GM18526 (cell line): Measurements from ENCODE around the gene TSHZ2.

Experiments
- POLR2A ChIP-seq: IDR thresholded peaks from 3 replicates; pipeline ENCODE4 v1.6.1; 2011; ENCODE audit not compliant: insufficient read length; ENCODE audit errors: extremely low read depth

TSHZ2 gene

DNA sequence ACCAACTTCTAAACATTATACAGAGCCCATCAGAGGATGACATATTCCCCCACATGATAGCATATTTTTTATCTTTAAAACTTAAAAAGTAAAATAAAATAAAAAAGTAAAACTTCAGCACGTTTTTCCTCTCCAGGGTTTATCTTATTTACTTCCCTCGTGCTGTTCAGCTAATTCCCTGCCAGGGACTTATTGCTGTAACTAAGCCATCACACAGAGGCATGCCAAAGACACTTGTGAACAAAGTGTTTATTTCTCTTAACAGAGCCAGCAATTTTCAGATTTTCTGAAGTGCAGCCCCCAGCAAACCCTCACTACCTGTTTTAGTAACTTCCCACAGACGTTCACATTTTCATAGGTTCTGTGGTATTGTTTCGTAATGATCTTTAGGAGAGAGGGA is 327.7 kb downstream of the TSHZ2 start:
- no peak for TF ChIP-seq POLR2A

DNA sequence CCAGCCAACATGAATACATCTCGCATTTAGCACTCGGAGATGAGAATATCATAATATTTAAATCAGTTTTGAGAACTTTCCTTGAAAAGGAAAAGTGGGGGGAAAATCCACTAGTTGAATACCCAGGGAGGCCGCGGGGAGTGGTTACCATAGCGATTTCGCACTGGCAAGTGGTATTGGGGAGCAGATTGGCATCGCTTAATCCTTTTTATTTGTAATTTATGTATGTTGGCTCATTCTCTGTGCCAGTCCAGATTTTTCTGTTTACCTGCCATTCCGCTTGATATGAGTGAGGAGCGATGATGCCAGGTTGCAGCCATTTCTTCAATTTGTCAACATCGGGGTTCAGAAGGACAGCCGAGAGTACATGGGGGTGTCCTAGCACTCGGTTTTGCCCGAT is 329.7 kb downstream of the TSHZ2 start:
- TF ChIP-seq POLR2A: no peak

DNA sequence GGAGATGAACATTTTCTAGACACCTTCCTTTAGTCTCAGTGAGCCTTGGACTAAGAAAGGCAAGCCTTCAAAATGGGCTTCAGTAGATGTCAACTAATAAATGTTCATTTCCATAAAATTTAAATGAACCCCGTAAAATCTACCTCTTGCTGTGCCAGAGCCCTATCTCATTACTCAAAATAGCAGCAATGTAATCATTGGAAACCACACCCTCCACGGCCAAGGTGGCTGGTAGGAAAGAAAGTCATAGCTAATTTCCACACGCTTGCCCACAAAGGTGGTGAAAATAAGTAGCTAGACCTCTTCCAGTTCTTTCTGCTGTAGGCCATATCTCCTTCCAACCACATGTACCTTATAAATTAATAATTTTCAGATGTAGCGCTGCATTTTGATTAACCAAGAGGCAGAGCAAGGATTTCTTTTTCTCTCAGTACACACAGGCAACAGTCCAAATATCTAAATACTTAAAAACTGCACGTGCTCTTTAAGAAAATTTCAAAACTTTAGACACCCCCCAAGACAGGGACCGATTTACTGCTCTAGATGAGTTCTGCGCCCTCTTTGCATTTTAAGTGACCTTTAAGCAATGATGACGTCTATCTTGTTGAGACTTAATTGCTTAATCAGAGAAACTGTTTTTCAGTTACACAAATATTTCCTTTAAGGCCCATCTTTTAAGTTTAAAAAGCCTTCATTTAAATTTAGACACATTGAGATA is 330.7 kb downstream of the TSHZ2 start:
- no peak for TF ChIP-seq POLR2A

DNA sequence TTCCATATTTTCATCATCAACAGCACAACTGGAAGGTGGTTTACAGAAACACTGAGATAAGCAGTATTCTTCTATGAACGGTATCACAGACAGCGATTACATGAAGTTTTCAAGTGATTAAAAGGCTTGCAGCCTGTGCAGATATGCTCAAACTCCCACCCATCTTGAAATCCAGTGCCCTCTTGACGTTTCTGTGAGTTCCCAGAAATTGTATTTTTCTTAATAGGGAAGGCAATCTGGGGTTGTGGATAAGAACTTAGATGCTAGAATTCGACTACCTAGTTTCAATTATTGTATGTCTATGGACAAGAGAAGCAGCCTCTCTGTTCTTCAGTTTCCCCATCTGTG is 331.2 kb downstream of the TSHZ2 start:
- no peak for TF ChIP-seq POLR2A

DNA sequence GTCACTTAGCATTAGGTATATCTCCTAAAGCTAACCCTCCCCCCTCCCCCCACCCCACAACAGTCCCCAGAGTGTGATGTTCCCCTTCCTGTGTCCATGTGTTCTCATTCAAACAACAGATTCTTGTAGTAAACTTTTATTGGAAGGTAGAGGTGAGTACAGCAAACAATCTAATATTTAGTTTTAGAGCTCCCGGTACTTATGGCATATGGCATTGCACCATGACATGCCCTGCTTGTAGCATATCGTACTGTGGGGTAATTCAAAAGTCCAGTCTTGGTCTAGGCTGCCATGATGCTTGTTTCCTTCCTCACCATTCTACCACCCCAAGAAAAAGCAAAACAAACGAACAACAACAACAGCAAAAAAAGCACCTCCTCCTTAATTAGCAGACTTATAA is 332.0 kb downstream of the TSHZ2 start:
- TF ChIP-seq POLR2A: no peak

DNA sequence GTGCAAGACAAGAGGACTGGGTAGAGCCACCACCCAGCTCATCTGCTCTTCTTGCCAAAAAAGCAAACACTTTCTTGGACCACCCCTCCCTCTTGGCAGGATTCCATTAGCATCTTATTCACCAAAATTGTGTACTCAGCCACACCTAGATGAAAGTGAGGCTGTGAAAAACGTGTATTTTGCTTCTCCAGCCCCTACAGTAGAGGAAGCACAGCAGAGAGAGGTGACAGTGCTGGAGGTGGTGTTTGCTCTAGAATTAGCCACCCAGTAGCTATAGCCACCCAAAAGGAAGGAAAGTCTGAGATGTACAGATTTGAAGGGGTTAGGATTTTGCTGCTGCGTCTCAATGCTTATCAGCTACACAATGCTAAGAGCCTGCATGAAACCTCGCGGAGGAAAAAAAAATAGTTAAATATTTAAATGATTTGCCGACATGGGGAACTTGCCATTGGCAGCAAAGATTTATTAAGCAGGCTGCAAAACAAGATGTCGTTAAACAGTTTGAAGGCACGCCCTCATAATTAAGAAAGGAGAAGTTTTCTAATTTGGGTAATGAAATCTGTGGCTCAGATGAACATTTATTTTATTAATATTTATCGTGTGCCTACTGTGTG is 334.1 kb downstream of the TSHZ2 start:
- no peak for TF ChIP-seq POLR2A

DNA sequence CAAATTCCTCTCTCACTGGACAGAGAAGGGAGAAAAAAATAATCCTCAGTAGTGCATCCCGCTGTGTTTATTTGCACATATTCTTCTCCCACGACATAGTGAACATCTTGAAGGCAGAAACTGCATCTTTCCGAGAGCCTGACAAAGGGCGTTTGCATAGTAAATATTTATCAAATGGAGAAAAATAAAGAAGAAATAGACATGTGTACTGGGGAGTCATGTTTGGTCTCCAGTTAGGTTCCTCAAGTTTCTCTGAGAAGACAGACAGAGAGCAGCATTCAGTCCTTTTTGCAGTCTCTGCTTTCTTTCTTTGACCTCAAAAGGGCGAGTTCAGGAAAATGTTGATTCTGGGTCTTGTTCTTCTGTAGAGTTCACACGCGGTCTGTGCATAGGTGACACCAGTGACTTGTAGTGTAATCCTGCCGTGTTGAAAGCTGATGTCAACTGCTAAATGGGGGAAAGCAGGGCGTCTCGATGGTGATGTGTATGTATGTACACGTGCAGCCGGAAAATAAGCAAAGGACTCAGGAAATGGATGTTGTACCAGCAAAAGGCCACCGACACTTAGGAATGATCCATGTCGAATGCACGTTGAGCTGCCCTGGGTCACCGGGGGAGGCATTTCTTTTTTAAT is 335.9 kb downstream of the TSHZ2 start:
- no peak for TF ChIP-seq POLR2A

DNA sequence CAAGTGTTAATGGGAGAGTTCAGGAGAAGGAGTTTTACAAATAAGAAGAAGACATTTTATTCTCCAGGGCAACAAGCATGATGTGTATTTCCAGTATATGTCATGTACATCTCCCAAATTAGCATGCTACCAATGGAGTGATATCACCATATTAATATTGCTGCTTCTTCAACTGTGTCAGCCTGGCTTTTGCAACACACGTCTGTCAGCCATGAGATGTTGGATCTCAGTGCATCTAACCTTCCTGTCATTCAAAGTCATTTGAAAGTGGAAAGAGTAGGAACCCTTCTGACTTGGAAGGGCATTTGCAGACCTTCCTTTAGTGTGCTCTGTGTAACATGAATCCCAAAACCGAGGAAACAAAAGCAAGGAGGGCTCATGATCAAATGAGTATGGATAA is 337.4 kb downstream of the TSHZ2 start:
- TF ChIP-seq POLR2A: no peak

DNA sequence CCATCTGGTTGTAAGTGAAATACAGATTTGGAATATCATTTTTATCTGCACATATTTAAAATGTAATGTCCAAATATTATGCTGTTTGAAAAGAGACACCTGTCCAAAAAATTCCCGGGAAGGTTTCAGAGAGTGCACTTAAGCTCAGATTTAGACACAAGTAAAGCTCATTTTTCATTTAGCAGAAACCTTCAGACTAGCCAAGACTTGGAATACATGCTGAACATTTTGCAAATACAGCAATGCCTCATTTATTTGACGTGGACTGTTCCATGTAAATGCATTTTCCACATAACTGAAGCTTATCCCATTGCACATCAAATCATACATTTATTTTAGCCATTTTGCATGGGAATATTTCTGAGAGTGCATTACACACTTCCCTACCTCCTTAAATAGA is 340.8 kb downstream of the TSHZ2 start:
- TF ChIP-seq POLR2A: no peak

DNA sequence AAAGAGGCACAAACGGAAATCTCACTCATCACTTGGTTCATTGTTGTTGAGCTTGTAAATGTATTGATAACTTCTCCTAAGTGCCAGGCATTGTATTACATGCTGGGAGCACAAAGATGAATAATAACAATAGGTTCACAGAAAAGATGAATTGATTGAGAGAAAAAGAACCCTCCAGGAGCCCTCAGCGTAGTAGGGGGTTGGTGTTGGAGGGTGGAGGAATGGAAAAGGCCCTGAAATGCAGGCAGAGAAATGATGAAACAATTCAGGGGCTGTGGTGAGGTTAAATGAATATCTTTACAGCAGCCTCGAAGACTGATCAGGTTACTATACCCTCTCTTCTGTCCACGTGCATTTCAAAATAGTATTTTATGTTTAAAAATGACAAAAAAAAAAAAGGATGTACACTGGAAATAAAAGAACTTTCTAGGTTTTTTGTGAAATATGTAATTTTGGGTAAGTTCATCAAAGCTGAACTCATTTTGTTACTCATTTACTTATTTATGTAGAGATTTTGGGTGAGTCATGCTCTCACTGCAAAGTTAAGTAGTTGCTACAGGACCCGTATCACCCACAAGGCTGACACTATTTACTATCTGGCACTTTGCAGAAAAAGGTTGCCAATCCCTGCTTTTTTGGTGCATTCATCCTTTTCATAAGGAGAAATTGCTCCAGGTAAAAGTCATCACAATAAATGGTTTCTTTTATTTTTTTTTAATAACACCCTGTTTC is 344.2 kb downstream of the TSHZ2 start:
- TF ChIP-seq POLR2A: no peak

DNA sequence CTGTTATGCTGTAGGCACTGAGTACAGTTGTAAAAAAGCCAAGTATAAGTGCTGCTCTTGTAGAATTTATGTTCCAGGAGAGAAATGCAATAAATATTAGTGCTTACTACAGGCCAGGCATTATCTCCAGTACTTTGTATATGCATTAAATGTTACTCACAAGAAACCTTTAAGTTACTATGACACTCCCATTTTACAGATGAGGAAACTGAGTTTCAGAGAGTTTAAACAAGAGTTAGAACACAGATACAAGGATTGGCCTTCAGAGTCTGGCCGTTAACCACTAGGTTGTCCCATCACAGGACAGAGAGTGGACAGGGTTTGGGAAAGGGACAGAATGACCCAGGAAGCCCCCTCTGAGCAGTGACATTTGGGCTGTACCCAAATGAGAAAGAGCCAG is 347.0 kb downstream of the TSHZ2 start:
- TF ChIP-seq POLR2A: no peak

DNA sequence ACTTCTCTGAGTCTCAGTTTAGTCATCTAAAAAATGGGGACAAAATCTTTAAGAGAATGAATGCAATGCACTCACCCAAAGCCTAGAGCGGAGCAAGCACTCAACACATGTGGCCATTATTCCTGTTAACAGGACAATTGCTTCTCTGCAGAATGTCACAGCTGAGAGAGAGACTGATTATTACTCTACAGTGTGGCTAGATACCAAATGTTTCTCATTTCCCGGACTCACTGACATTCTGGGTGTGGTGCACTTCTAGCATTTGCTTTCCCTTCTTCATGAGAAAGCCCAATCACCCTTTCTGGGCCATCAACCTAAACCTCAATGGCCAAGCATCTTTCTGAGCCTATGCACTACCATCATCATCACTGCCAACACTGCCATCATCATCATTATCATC is 347.6 kb downstream of the TSHZ2 start:
- TF ChIP-seq POLR2A: no peak

DNA sequence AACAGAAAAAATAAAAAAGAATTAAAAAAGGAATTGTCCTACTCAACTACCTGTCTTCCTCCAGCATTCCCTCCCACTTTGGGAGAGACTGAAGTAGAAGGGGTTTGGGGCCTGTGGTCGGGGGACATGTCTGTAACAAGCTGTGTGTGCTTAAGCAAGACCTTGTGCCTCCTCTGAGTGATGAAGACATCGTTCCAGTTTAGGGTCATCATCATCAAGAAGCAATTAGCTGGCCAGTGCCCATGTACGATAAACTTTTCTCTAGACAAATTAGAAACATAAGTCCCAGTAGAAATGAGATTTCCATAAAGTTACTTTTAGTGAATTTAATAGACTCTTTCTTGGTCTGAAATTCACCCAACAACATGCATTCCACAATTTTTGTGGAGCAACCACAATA is 348.5 kb downstream of the TSHZ2 start:
- TF ChIP-seq POLR2A: no peak

DNA sequence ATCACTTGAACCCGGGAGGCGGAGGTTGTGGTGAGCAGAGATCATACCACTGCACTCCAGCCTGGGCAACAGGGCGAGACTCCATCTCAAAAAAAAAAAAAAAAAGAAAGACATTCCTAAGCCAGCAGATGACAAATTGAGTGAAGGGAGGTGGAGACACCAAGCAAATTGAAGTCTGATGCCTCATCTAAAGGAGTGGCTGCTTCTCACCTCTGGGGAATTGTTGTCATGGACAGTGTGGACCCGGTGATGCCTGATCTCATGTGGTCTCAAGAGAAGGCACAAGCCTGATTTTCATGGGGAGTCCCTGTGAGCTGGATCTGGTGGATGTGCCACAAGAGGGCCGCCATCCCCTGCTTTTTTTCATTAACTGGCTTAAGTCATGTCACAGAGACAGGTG is 349.4 kb downstream of the TSHZ2 start:
- TF ChIP-seq POLR2A: no peak

DNA sequence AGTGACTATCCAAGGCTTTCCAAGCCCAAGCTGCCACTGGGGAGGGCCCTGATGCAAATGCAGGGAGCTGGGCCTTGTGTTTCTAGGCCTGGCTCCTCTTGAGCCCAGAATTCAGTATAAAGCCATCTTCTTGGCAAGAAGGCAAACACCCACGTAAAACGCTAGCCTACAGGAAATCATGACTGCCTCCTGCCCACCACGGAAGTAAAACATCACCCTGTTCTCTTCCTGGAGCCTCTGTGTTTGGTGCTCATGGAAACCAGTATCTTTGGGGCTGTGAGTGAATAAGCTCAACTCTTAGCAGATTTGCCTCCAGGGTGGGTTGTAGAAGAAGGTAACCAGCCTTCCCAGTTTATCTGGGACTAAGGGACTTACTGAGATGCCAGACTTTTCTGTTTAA is 350.5 kb downstream of the TSHZ2 start:
- TF ChIP-seq POLR2A: no peak

DNA sequence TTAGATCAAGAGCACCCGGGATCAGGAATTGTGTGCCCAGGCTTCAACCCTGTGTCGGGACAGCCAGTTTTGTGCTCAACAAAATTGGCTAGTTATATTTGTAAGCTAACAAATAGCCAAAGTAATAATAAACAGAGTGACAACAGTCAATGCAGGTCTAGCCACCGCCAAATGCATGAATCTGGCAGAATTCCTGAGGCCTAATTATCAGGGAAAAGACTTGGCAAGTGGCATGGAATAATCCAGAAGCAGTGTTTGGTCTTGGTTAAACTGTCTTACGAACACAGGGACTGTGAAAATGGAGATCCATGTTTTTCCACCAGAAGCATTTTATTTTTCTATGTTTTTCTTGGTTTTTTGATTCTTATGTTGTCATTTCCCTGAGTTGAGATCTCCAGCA is 352.7 kb downstream of the TSHZ2 start:
- no peak for TF ChIP-seq POLR2A
